MM.1S (cell line): ENCODE data around the gene RPL21.

Experiments used
- EZH2 ChIP-seq: fragments of 300-600 bp; sonication (generic); optimal IDR thresholded peaks from 2 replicates; pipeline ENCODE3; 2017; ENCODE audit warnings: low read depth, mild to moderate bottlenecking, antibody characterized with exemption, low read length, mixed read lengths
- EZH2phosphoT487 ChIP-seq: fragments of 300-600 bp; sonication (generic); IDR thresholded peaks from 2 replicates; pipeline ENCODE4 v1.6.1; 2018; ENCODE audit warnings: antibody characterized with exemption, low read length
- TF ChIP-seq, protein P1 (sequence below): fragments of 300-600 bp; sonication (generic); IDR thresholded peaks from 2 replicates; pipeline ENCODE4 v1.5.1; 2016; ENCODE audit warnings: antibody characterized with exemption, low read length, mixed read lengths

DNA sequence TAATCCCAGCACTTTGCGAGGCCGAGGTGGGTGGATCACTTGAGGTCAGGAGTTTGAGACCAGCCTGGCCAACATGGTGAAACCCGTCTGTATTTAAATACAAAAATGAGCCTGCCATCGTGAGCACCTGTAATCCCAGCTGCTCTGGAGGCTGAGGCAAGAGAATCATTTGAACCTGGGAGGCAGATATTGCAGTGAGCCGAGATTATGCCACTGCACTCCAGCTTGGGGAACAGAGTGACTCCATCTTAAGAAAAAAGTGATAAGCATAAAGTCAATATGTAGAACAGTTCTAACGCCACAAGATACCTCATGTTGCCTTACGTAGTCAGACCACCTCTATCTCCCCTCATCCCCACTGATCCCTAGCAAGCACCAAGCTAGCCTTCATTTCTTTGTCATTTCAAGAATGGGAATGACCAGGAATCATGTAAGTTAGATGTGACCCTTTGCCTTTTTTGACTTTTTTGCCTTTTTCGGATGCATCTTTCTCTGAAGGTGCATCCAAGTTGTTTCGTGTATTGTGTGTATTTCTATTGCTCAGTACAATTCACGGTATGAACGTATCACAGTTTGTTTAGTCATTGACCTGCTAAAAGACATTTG lies 6.4 kb downstream of the RPL21 start:
- TF ChIP-seq, protein P1, sequence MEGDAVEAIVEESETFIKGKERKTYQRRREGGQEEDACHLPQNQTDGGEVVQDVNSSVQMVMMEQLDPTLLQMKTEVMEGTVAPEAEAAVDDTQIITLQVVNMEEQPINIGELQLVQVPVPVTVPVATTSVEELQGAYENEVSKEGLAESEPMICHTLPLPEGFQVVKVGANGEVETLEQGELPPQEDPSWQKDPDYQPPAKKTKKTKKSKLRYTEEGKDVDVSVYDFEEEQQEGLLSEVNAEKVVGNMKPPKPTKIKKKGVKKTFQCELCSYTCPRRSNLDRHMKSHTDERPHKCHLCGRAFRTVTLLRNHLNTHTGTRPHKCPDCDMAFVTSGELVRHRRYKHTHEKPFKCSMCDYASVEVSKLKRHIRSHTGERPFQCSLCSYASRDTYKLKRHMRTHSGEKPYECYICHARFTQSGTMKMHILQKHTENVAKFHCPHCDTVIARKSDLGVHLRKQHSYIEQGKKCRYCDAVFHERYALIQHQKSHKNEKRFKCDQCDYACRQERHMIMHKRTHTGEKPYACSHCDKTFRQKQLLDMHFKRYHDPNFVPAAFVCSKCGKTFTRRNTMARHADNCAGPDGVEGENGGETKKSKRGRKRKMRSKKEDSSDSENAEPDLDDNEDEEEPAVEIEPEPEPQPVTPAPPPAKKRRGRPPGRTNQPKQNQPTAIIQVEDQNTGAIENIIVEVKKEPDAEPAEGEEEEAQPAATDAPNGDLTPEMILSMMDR = no peak
- TF ChIP-seq EZH2phosphoT487 (no peak), EZH2 (no peak)
